Measurements from ENCODE around the gene PLXNA2.

The PLXNA2 gene

DNA sequence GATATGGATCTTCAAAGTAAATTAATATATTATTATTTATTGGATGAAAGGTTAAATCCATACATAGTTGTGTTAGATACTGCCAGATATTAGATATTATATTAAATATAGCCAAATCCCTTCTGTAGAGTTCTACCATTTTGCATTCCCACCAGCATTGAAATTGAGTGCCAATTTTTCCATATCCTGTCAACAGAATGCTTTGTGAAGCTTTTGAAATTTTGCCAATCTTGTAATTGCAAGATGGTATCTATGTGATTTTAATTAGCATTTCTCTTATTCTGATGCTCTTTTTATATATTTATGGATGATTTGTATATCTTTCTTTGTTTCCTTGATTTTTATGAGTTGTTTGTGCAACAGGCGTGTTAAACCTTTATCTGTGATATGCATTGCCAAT is 266.3 kb downstream of the PLXNA2 start:
- WGBS, 2 experiments (ENCODE audit: insufficient coverage in 2 of 2) = no CpG with 5 or more reads among the region's 1 CpG

DNA sequence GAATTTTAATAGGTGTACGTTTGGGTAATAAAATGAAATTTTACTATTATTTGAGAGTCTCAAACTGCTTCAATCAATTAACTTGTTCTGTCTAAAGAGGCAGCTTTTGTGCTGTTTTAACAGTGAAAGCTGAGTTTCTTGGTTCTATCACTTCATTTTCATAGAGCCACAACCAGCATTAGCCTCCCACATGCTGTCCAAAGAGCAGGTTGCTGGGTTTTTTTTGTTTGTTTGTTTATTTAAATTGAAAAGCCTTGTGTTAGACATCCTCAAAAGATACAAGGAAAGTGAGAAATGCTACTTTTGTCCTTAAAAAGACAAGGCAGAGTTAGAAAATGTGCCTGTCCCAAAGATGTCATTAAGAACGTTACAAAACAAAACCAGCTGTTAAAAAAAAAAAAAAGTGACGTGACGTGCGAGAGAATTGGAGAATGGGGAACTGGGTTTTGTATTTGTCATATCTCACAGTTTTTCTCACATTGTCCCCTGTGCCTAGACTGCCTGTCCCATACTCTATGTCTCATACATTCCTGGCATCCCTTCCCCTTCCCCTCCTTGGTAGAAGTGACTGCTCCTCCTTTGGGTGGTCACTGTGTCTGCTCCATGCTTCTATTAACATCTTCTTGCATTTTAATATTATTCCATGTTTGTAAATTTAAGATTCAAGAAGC is 270.2 kb downstream of the PLXNA2 start:
- Histone ChIP-seq H3K4me3 (ENCODE audit: extremely low read depth, insufficient read depth, low read length, poor library complexity, severe bottlenecking) (no peak overlapping the region), H3K4me1 (ENCODE audit: control insufficient read depth, insufficient read depth, low read length, poor library complexity, severe bottlenecking) (no peaks in the 10 kb centered on the region), H3K9me3 (ENCODE audit: control insufficient read depth, low read length) (no peaks in the 10 kb centered on the region), H3K27ac (ENCODE audit: low read depth, low read length, severe bottlenecking) (no peak overlapping the region), H3K36me3 (ENCODE audit: control insufficient read depth, insufficient read depth, low read length) (no peaks in the 10 kb centered on the region)
- 100% methylated on average over 1 of the region's 5 CpGs; no CpG with 5 or more reads in 1 of the 2 experiments for WGBS, 2 experiments (ENCODE audit: insufficient coverage in 2 of 2)

More for the DNA sequence above, 266.3 kb downstream of the PLXNA2 start:
- H3K4me1 ChIP-seq (ENCODE audit: control insufficient read depth, insufficient read depth, low read length, poor library complexity, severe bottlenecking) = no peaks in the 10 kb centered on the region
- no peaks in the 10 kb centered on the region for H3K9me3 ChIP-seq (ENCODE audit: control insufficient read depth, low read length)
- H3K36me3 ChIP-seq (ENCODE audit: control insufficient read depth, insufficient read depth, low read length) = no peaks in the 10 kb centered on the region
- no peak overlapping the region for H3K27ac ChIP-seq (ENCODE audit: low read depth, low read length, severe bottlenecking)
- H3K4me3 ChIP-seq (ENCODE audit: extremely low read depth, insufficient read depth, low read length, poor library complexity, severe bottlenecking) = no peak overlapping the region

DNA sequence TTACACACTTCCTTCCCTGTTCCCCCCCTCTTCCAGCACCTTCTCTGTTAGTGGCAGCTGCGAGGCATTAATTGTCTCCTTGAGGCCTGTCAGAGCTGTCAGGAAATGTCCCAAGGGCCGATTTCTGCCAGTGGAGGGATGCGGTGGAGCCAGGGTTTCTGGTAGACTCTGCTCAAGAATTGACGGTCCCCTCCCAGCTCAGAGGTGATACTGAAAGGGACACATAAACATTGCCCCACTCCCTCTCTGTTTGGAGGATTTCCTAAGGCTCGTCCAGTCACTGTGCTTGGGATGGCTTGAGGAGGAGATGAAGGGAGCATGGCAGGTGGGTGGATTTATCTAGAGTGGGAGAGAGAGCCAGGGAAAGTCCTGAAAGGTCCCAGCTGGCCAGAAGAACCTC is 271.8 kb downstream of the PLXNA2 start:
- H3K27ac ChIP-seq (ENCODE audit: low read depth, low read length, severe bottlenecking) = no peak overlapping the region
- WGBS, 2 experiments (ENCODE audit: insufficient coverage in 2 of 2) = 79 to 83% methylated on average over 1 to 4 of the region's 5 CpGs
- H3K4me3 ChIP-seq (ENCODE audit: extremely low read depth, insufficient read depth, low read length, poor library complexity, severe bottlenecking) = no peak overlapping the region
- H3K9me3 ChIP-seq (ENCODE audit: control insufficient read depth, low read length) = no peaks in the 10 kb centered on the region
- H3K4me1 ChIP-seq (ENCODE audit: control insufficient read depth, insufficient read depth, low read length, poor library complexity, severe bottlenecking) = no peaks in the 10 kb centered on the region
- no peaks in the 10 kb centered on the region for H3K36me3 ChIP-seq (ENCODE audit: control insufficient read depth, insufficient read depth, low read length)
